Neural progenitor cell (in vitro differentiated cells): ENCODE results near the gene STYX.

Source experiments
- CTCF ChIP-seq: fragments of 200-600 bp; sonication (generic); IDR thresholded peaks from 2 replicates; pipeline ENCODE4 v1.5.1; 2017; ENCODE audit warnings: antibody characterized with exemption, mild to moderate bottlenecking
- EZH2 ChIP-seq: fragments of 200-600 bp; sonication (generic); IDR thresholded peaks from 2 replicates; pipeline ENCODE4 v1.6.1; 2017; ENCODE audit warnings: antibody characterized with exemption, mild to moderate bottlenecking, moderate library complexity

- no peak for TF ChIP-seq CTCF
- TF ChIP-seq EZH2 = no peak
These were observed 37.3 kb downstream of the STYX start for GRCh38 chr14:52767058-52767833.
